Adrenal gland (tissue), 5 donors: Measurements from ENCODE around the gene NRBP1.

Experiments used
- CTCF ChIP-seq, 6 experiments: fragments of 450-650 bp in 4 of 6; fragments of 200-600 bp in 2 of 6; sonication (generic) in 1 of 6; IDR thresholded peaks; 1 replicate in 5 of 6; 2 replicates in 1 of 6; pipeline versions ENCODE4 v1.5.1 to v1.8.0; 2016 to 2021; ENCODE audit warnings: antibody characterized with exemption in 6 of 6, mild to moderate bottlenecking in 2 of 6, moderate library complexity in 1 of 6
- POLR2A ChIP-seq, 2 donors: fragments of 450-650 bp; IDR thresholded peaks; one replicate each; pipeline ENCODE4 v1.6.1; 2017; ENCODE audit warnings: antibody characterized with exemption in 2 of 2, mild to moderate bottlenecking in 2 of 2, moderate library complexity in 1 of 2
- donor health status: DM: no; HTN: no; CAD: no.

GRCh38 chr2:27435628-27436027 is 7.2 kb downstream of the NRBP1 start:
- TF ChIP-seq POLR2A (IDR thresholded peaks at IDR 0.05) = no peak
- no peak for TF ChIP-seq CTCF (IDR thresholded peaks at IDR 0.05)
